ENCODE measurements around the gene SEC23A. TPM values are rescaled to one million over a fixed set of nuclear protein-coding genes. Genes with fewer than 3 reads are reported as not detected.

The SEC23A gene
- total RNA-seq, 1 experiment from 2014 or later, result 82.4 TPM

DNA sequence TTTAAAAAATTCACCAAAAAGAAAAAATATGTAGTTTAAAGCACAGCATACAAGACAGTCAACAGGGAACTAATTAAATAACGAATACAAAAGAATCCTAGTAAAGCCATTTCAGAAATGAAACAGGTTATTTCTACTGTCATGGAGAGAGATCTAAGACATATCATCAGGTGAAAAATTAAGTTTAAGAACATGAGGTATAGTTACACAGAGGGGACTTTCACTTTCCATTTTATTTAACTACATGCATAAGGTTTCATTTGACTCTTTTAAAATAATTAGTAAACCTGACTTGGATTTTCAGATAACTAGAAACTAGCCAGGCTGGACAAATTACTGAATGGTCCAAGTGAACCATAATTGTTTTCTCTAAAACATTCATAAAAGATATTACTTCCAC, 11.3 kb downstream of the SEC23A start:
- peaks cover 72% of the 10 kb centered on the region for H3K36me3 Mint-ChIP-seq (ENCODE audit: insufficient read depth, unreplicated experiment)
- H3K27me3 Mint-ChIP-seq (ENCODE audit: insufficient read depth, unreplicated experiment), result no peaks in the 10 kb centered on the region
- no peak overlapping the region for H3K27ac Mint-ChIP-seq (ENCODE audit: low read depth, unreplicated experiment)
- H3K9me3 Mint-ChIP-seq (ENCODE audit: unreplicated experiment), result no peaks in the 10 kb centered on the region
- TF ChIP-seq, protein P1, sequence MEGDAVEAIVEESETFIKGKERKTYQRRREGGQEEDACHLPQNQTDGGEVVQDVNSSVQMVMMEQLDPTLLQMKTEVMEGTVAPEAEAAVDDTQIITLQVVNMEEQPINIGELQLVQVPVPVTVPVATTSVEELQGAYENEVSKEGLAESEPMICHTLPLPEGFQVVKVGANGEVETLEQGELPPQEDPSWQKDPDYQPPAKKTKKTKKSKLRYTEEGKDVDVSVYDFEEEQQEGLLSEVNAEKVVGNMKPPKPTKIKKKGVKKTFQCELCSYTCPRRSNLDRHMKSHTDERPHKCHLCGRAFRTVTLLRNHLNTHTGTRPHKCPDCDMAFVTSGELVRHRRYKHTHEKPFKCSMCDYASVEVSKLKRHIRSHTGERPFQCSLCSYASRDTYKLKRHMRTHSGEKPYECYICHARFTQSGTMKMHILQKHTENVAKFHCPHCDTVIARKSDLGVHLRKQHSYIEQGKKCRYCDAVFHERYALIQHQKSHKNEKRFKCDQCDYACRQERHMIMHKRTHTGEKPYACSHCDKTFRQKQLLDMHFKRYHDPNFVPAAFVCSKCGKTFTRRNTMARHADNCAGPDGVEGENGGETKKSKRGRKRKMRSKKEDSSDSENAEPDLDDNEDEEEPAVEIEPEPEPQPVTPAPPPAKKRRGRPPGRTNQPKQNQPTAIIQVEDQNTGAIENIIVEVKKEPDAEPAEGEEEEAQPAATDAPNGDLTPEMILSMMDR (IDR thresholded peaks at IDR 0.05; ENCODE audit: unreplicated experiment), result no peak
- H3K4me3 Mint-ChIP-seq (ENCODE audit: unreplicated experiment), result no peak overlapping the region
- CTCF ChIA-PET, result no interaction called here
- no TSS peak for BruUV-seq (replicated peaks)
- intact Hi-C loops (cut with micrococcal nuclease), result no loop called here
- no peak for DNase-seq (ENCODE audit: unreplicated experiment)
- POLR2A ChIA-PET, result no interaction called here
- H3K4me1 Mint-ChIP-seq (ENCODE audit: insufficient read depth, unreplicated experiment), result peaks cover 9% of the 10 kb centered on the region

DNA sequence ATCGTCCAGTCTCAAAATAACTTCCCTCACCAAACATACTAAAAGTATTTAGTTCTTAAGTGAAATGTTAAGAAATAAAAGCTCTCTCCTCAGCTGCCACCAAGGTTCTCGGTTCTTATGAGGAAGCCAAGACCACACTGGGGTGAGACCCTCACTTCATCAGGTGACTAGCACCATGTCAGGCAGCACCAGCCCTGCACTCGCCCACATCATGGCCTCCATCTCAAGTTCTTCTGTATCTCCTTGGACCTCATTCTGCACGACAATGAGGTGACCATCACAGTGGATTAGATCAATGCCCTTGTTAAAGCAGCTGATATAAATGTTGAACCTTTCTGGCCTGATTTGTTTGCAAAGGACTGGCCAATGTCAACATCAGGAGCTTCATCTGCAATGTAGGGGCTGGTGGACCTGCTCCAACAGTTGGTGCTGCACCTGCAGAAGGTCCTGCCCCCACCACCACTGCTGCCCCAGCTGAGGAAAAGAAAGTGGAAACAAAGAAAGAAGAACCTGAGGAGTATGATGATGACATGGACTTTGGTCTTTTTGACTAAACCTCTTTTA, 12.4 kb downstream of the SEC23A start:
- no peak overlapping the region for H3K27ac Mint-ChIP-seq (ENCODE audit: low read depth, unreplicated experiment)
- BruUV-seq (replicated peaks), result no TSS peak

DNA sequence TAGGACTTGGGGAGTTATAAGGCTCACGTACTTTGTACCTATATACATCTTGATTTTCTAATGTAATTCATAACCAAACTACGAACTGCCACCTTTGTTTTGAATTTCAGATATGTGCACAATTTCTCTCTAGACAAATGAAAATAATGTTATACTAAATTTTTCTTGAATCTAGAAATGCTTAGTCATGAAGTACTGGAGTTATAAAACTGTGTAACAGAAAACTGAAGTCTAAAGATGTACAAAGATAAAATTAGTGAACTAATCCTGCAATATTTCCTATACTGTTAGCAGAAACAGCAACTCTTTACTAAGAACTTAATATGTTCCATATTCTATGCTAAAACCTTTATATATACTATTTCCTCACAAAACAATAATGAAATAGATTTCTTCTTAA, 15.5 kb downstream of the SEC23A start:
- TF ChIP-seq, protein P1 (IDR thresholded peaks at IDR 0.05; ENCODE audit: unreplicated experiment), result no peak
- H3K9me3 Mint-ChIP-seq (ENCODE audit: unreplicated experiment), result no peaks in the 10 kb centered on the region
- H3K27ac Mint-ChIP-seq (ENCODE audit: low read depth, unreplicated experiment), result no peak overlapping the region
- DNase-seq (ENCODE audit: unreplicated experiment), result no peak
- intact Hi-C loops (cut with micrococcal nuclease), result no loop called here
- no peaks in the 10 kb centered on the region for H3K4me1 Mint-ChIP-seq (ENCODE audit: insufficient read depth, unreplicated experiment)
- CTCF ChIA-PET, result no interaction called here
- POLR2A ChIA-PET, result no interaction called here
- H3K36me3 Mint-ChIP-seq (ENCODE audit: insufficient read depth, unreplicated experiment), result peaks cover 80% of the 10 kb centered on the region
- no peaks in the 10 kb centered on the region for H3K27me3 Mint-ChIP-seq (ENCODE audit: insufficient read depth, unreplicated experiment)
- no peak overlapping the region for H3K4me3 Mint-ChIP-seq (ENCODE audit: unreplicated experiment)
- no TSS peak for BruUV-seq (replicated peaks)

More for the DNA sequence above, 12.4 kb downstream of the SEC23A start:
- Mint-ChIP-seq H3K9me3 (ENCODE audit: unreplicated experiment) (no peaks in the 10 kb centered on the region), H3K4me3 (ENCODE audit: unreplicated experiment) (no peak overlapping the region), H3K4me1 (ENCODE audit: insufficient read depth, unreplicated experiment) (peaks cover 9% of the 10 kb centered on the region), H3K36me3 (ENCODE audit: insufficient read depth, unreplicated experiment) (peaks cover 76% of the 10 kb centered on the region), H3K27me3 (ENCODE audit: insufficient read depth, unreplicated experiment) (no peaks in the 10 kb centered on the region)
- TF ChIP-seq, protein P1 (IDR thresholded peaks at IDR 0.05; ENCODE audit: unreplicated experiment), result no peak
- intact Hi-C loops (cut with micrococcal nuclease), result no loop called here
- CTCF ChIA-PET, result interaction anchor here (0.6 kb wide), 2 partner anchors 11 to 240 kb away, joined by 3 to 5 read pairs; no protein-coding TSS in a partner anchor
- no peak for DNase-seq (ENCODE audit: unreplicated experiment)
- POLR2A ChIA-PET, result no interaction called here

DNA sequence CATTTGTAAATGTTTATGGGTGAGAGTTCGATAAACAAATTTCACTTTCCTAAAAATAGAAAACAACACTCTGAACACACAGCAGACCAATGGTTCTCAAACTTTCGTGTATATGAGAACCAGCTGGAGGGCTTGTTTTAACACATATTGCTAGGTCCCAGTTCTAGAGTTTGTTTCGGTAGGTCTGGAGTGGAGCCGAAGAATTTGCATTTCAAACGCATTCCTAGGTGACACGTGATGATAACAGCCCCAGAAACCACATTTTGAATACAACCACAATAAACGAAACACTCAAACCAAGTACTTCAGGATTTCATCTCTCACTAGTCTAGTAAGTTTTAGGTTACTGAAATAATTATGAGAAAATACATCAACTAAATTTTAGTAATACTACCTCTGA, 17.1 kb downstream of the SEC23A start:
- no TSS peak for BruUV-seq (replicated peaks)
- Mint-ChIP-seq H3K4me1 (ENCODE audit: insufficient read depth, unreplicated experiment) (no peaks in the 10 kb centered on the region), H3K9me3 (ENCODE audit: unreplicated experiment) (no peaks in the 10 kb centered on the region), H3K4me3 (ENCODE audit: unreplicated experiment) (no peak overlapping the region), H3K27ac (ENCODE audit: low read depth, unreplicated experiment) (no peak overlapping the region), H3K36me3 (ENCODE audit: insufficient read depth, unreplicated experiment) (peaks cover 77% of the 10 kb centered on the region), H3K27me3 (ENCODE audit: insufficient read depth, unreplicated experiment) (no peaks in the 10 kb centered on the region)
- ChIA-PET CTCF (no interaction called here), POLR2A (interaction anchor here (0.7 kb wide), 1 partner anchor 9 kb away, joined by 4 read pairs; no protein-coding TSS in a partner anchor)
- intact Hi-C loops (cut with micrococcal nuclease), result no loop called here
- DNase-seq (ENCODE audit: unreplicated experiment), result no peak
- TF ChIP-seq, protein P1 (IDR thresholded peaks at IDR 0.05; ENCODE audit: unreplicated experiment), result no peak
